Neural cell (in vitro differentiated cells): ENCODE measurements around the gene IKZF2. TPM values are rescaled to one million over a fixed set of nuclear protein-coding genes. Genes with fewer than 3 reads are reported as not detected.

Experiments used
- H2AFZ ChIP-seq: fragments of 200-600, 300-800 bp; sonication (generic), shearing (Covaris generic); 2 replicates; pipeline ENCODE4 v1.6.0; 2014; ENCODE audit warnings: low read depth, mild to moderate bottlenecking, antibody characterized with exemption, low read length, moderate library complexity
- H3F3A ChIP-seq: fragments of 200-600 bp; shearing (Covaris generic); 2 replicates; pipeline ENCODE4 v1.6.1; 2016; ENCODE audit warnings: mild to moderate bottlenecking, moderate library complexity, mixed read lengths, antibody characterized with exemption, low read length; ENCODE audit not compliant: insufficient read depth, poor library complexity, severe bottlenecking
- H3K27ac ChIP-seq: fragments of 200-600, 300-800 bp; sonication (generic), shearing (Covaris generic); 2 replicates; pipeline ENCODE4 v1.5.1; 2014; ENCODE audit warnings: mild to moderate bottlenecking, low read length, moderate library complexity
- H3K27me3 ChIP-seq: fragments of 300-800, 200-600 bp; sonication (generic), shearing (Covaris generic); 2 replicates; pipeline ENCODE4 v1.6.0; 2014; ENCODE audit warnings: mild to moderate bottlenecking, low read depth, low read length, moderate library complexity; ENCODE audit not compliant: insufficient read depth
- H3K36me3 ChIP-seq: fragments of 300-800, 200-600 bp; sonication (generic), shearing (Covaris generic); 2 replicates; pipeline ENCODE4 v1.5.1; 2014; ENCODE audit warnings: mild to moderate bottlenecking, antibody characterized with exemption, low read length, moderate library complexity; ENCODE audit not compliant: insufficient read depth
- H3K4me2 ChIP-seq: fragments of 300-800, 200-600 bp; sonication (generic), shearing (Covaris generic); 2 replicates; pipeline ENCODE4 v1.6.0; 2014; ENCODE audit warnings: mild to moderate bottlenecking, low read length
- H3K4me3 ChIP-seq: fragments of 300-800, 200-600 bp; sonication (generic), shearing (Covaris generic); 2 replicates; pipeline ENCODE4 v1.5.1; 2014; ENCODE audit warnings: mild to moderate bottlenecking, low read length, moderate library complexity
- H3K79me2 ChIP-seq: fragments of 200-600 bp; shearing (Covaris generic); replicated peaks from 2 replicates; pipeline ENCODE4 v1.6.0; 2014; ENCODE audit warnings: mild to moderate bottlenecking, low read length, moderate library complexity; ENCODE audit not compliant: insufficient read depth
- H3K9ac ChIP-seq: fragments of 300-800, 200-600 bp; sonication (generic), shearing (Covaris generic); 2 replicates; pipeline ENCODE4 v1.6.1; 2016; ENCODE audit warnings: mild to moderate bottlenecking, low read length, mixed read lengths
- H3K9me2 ChIP-seq: fragments of 200-600 bp; shearing (Covaris generic); 2 replicates; pipeline ENCODE4 v1.6.1; 2016; ENCODE audit warnings: mild to moderate bottlenecking, low read length, mixed read lengths; ENCODE audit not compliant: insufficient read depth
- H3K9me3 ChIP-seq: fragments of 200-600, 300-800 bp; sonication (generic), shearing (Covaris generic); 2 replicates; pipeline ENCODE4 v1.6.1; 2016; ENCODE audit warnings: mild to moderate bottlenecking, mixed run types, low read length, moderate library complexity, mixed read lengths
- H4K20me1 ChIP-seq: fragments of 200-600 bp; shearing (Covaris generic); 2 replicates; pipeline ENCODE4 v1.6.1; 2016; ENCODE audit warnings: mild to moderate bottlenecking, mixed run types; ENCODE audit not compliant: insufficient read depth
- EP300 ChIP-seq: fragments of 450-650 bp; conservative IDR thresholded peaks from 2 replicates; pipeline ENCODE4 v1.6.1; 2014; ENCODE audit warnings: antibody characterized with exemption, mild to moderate bottlenecking, moderate library complexity; ENCODE audit not compliant: poor library complexity, severe bottlenecking
- EZH2 ChIP-seq: fragments of 200-600, 300-800 bp; shearing (Covaris generic), sonication (generic); IDR thresholded peaks from 2 replicates; pipeline ENCODE4 v1.6.1; 2014; ENCODE audit warnings: antibody characterized with exemption, low read length, borderline replicate concordance, mild to moderate bottlenecking; ENCODE audit not compliant: insufficient read depth, poor library complexity, severe bottlenecking
- MXI1 ChIP-seq: fragments of 450-650 bp; conservative IDR thresholded peaks from 2 replicates; pipeline ENCODE4 v1.6.1; 2014; ENCODE audit warnings: antibody characterized with exemption, mild to moderate bottlenecking; ENCODE audit not compliant: poor library complexity, severe bottlenecking
- POLR2AphosphoS5 ChIP-seq: IDR thresholded peaks from 2 replicates; pipeline ENCODE4 v1.6.1; 2012
- RAD21 ChIP-seq: fragments of 450-650 bp; conservative IDR thresholded peaks from 2 replicates; pipeline ENCODE4 v1.6.1; 2014; ENCODE audit warnings: antibody characterized with exemption, mild to moderate bottlenecking, moderate library complexity
- SMC3 ChIP-seq: fragments of 450-650 bp; conservative IDR thresholded peaks from 2 replicates; pipeline ENCODE4 v1.6.1; 2014; ENCODE audit warnings: antibody characterized with exemption, mild to moderate bottlenecking, moderate library complexity; ENCODE audit not compliant: poor library complexity
- TAF1 ChIP-seq: IDR thresholded peaks from 2 replicates; pipeline ENCODE4 v1.6.1; 2012; ENCODE audit warnings: low read depth
- polyA plus RNA-seq: library from polyadenylated mRNA; depleted of rRNA; stranded (reverse); fragments of >200 nt; gene quantifications from 2 replicates; pipeline ENCODE4 v1.2.3, GENCODE V29; 2014
- TF ChIP-seq, protein P1 (sequence below): fragments of 450-650 bp; IDR thresholded peaks from 2 replicates; pipeline ENCODE4 v1.5.1; 2014; ENCODE audit warnings: antibody characterized with exemption, mild to moderate bottlenecking, moderate library complexity; ENCODE audit not compliant: poor library complexity, severe bottlenecking
- TF ChIP-seq, protein P2 (sequence below): IDR thresholded peaks from 2 replicates; pipeline ENCODE4 v1.6.1; 2012; ENCODE audit warnings: borderline replicate concordance

The IKZF2 gene
- polyA plus RNA-seq, 1 donor from 2014 or later: 5.6 TPM

DNA sequence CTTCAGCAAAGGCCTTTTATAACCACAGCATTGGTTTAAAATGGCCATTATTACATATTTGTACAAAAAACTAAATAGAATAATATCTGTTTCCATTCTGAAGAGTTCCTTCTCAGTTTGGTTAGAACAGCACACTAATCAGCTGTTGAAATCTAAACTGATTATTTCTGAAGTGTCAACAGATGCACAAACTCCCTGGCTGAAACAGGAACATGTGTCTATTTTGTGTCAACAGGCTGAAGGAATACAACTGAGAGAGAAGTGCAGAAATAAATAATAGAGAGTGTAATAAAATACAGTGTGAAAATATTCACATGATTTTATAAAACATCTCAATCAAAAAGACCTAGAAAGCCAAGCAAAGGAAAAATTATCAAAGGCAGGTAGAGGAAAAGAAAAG is 29.7 kb downstream of the IKZF2 start:
- Histone ChIP-seq H3K4me2 (no peak overlapping the region), H3K79me2 (no peaks in the 10 kb centered on the region), H3F3A (no peaks in the 10 kb centered on the region), H3K9me2 (no peaks in the 10 kb centered on the region), H3K27me3 (no peaks in the 10 kb centered on the region), H3K4me3 (no peak overlapping the region), H3K36me3 (no peaks in the 10 kb centered on the region), H2AFZ (no peak overlapping the region), H4K20me1 (no peaks in the 10 kb centered on the region), H3K9me3 (no peaks in the 10 kb centered on the region), H3K9ac (no peak overlapping the region), H3K27ac (no peak overlapping the region)
- TF ChIP-seq, protein P1, sequence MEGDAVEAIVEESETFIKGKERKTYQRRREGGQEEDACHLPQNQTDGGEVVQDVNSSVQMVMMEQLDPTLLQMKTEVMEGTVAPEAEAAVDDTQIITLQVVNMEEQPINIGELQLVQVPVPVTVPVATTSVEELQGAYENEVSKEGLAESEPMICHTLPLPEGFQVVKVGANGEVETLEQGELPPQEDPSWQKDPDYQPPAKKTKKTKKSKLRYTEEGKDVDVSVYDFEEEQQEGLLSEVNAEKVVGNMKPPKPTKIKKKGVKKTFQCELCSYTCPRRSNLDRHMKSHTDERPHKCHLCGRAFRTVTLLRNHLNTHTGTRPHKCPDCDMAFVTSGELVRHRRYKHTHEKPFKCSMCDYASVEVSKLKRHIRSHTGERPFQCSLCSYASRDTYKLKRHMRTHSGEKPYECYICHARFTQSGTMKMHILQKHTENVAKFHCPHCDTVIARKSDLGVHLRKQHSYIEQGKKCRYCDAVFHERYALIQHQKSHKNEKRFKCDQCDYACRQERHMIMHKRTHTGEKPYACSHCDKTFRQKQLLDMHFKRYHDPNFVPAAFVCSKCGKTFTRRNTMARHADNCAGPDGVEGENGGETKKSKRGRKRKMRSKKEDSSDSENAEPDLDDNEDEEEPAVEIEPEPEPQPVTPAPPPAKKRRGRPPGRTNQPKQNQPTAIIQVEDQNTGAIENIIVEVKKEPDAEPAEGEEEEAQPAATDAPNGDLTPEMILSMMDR: no peak
- no peak for TF ChIP-seq EZH2
- TF ChIP-seq EP300: no peak
- no peak for TF ChIP-seq TAF1
- TF ChIP-seq POLR2AphosphoS5: no peak
- no peak for TF ChIP-seq RAD21
- TF ChIP-seq MXI1: no peak
- TF ChIP-seq SMC3: no peak
- TF ChIP-seq, protein P2, sequence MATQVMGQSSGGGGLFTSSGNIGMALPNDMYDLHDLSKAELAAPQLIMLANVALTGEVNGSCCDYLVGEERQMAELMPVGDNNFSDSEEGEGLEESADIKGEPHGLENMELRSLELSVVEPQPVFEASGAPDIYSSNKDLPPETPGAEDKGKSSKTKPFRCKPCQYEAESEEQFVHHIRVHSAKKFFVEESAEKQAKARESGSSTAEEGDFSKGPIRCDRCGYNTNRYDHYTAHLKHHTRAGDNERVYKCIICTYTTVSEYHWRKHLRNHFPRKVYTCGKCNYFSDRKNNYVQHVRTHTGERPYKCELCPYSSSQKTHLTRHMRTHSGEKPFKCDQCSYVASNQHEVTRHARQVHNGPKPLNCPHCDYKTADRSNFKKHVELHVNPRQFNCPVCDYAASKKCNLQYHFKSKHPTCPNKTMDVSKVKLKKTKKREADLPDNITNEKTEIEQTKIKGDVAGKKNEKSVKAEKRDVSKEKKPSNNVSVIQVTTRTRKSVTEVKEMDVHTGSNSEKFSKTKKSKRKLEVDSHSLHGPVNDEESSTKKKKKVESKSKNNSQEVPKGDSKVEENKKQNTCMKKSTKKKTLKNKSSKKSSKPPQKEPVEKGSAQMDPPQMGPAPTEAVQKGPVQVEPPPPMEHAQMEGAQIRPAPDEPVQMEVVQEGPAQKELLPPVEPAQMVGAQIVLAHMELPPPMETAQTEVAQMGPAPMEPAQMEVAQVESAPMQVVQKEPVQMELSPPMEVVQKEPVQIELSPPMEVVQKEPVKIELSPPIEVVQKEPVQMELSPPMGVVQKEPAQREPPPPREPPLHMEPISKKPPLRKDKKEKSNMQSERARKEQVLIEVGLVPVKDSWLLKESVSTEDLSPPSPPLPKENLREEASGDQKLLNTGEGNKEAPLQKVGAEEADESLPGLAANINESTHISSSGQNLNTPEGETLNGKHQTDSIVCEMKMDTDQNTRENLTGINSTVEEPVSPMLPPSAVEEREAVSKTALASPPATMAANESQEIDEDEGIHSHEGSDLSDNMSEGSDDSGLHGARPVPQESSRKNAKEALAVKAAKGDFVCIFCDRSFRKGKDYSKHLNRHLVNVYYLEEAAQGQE: no peak

DNA sequence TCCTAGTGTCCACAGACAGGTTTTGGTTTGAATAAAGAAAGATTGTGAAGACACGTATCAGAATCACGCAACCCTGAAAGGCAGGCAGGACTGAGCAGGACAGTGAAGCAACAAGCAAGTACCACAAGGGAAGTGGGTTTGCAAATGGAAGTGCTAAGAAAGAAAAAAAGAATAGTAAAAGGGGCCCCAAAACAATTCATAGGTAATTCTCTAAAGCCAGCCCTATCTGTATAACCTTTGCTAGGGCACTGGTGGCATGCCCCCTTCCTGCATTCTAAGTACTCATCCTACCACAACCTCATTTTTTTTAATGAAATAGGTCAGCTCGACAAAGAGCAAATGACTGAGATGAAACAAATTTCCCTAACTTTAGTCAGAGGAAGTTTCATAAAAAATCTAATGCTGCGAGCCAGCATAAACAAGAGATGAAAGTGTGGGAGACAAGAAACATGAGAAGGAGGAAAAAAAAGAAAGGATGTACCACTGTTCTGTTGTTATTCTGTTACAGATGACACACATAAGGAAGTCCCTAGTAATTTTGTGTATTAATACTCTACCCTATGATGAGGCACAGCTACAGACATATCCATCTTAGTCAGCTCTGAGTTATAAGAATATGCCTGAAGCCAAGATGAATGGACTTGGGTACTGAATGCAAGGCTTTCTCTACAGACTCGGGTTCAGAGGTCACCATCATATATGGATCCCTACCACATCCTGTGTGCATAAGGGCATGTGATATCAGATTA is 32.2 kb downstream of the IKZF2 start:
- H3K9ac ChIP-seq: no peak overlapping the region
- H3F3A ChIP-seq: no peaks in the 10 kb centered on the region
- no peaks in the 10 kb centered on the region for H3K9me2 ChIP-seq
- no peak overlapping the region for H3K27ac ChIP-seq
- H2AFZ ChIP-seq: no peak overlapping the region
- no peaks in the 10 kb centered on the region for H3K27me3 ChIP-seq
- no peaks in the 10 kb centered on the region for H3K79me2 ChIP-seq
- no peaks in the 10 kb centered on the region for H3K36me3 ChIP-seq
- no peak overlapping the region for H3K4me2 ChIP-seq
- no peaks in the 10 kb centered on the region for H3K9me3 ChIP-seq
- H3K4me3 ChIP-seq: no peak overlapping the region
- no peak for TF ChIP-seq MXI1
- TF ChIP-seq, protein P1: no peak
- H4K20me1 ChIP-seq: no peaks in the 10 kb centered on the region
